Measurements from ENCODE around the gene TMEM106C. TPM values are rescaled to one million over a fixed set of nuclear protein-coding genes. Genes with fewer than 3 reads are reported as not detected.

TMEM106C gene
- total RNA-seq, 1 experiment from 2014 or later = 48.3 TPM

GRCh38 chr12:47990351-47991105, 27.1 kb downstream of the TMEM106C start:
- TF ChIP-seq ESRRA (CRISPR knock-in tag; IDR thresholded peaks at IDR 0.05; ENCODE audit: borderline replicate concordance) = no peak
- no peak for TF ChIP-seq IRF1 (CRISPR knock-in tag; IDR thresholded peaks at IDR 0.05)
- no peak for TF ChIP-seq FOXP4 (CRISPR knock-in tag; IDR thresholded peaks at IDR 0.05)
- no peak for TF ChIP-seq CBFB (CRISPR knock-in tag; IDR thresholded peaks at IDR 0.05; ENCODE audit: low read depth)
- TF ChIP-seq SOX15 (CRISPR knock-in tag; IDR thresholded peaks at IDR 0.05) = no peak
- TF ChIP-seq JUN (CRISPR knock-in tag; IDR thresholded peaks at IDR 0.05) = no peak
- TF ChIP-seq ZNF425 (CRISPR knock-in tag; conservative IDR thresholded peaks at IDR 0.05) = no peak
- TF ChIP-seq NR2C2 (CRISPR knock-in tag; IDR thresholded peaks at IDR 0.05) = no peak
- H3K27ac Mint-ChIP-seq = no peak overlapping the region
- ATAC-seq (no peak), DNase-seq (ENCODE audit: low spot score) (no peak)
- H3K9me3 Mint-ChIP-seq = no peaks in the 10 kb centered on the region
- H3K27me3 Mint-ChIP-seq (ENCODE audit: low read depth) = peaks cover 57% of the 10 kb centered on the region
- ChIA-PET POLR2A (no interaction called here), CTCF (interaction anchor here (0.5 to 2.4 kb wide), 7 partner anchors 27 to 166 kb away, joined by 3 to 8 read pairs (median 3); partner anchors contain the start of gene TMEM106C)
- H3K4me3 Mint-ChIP-seq = no peak overlapping the region
- H3K4me1 Mint-ChIP-seq = peaks cover 11% of the 10 kb centered on the region
- H3K36me3 Mint-ChIP-seq = no peaks in the 10 kb centered on the region; the same call in 1 of the 2 replicates

GRCh38 chr12:47991106-47992061, 28.0 kb downstream of the TMEM106C start:
- no peak for TF ChIP-seq ATF6 (CRISPR knock-in tag; IDR thresholded peaks at IDR 0.05)
- TF ChIP-seq ARID4B (CRISPR knock-in tag; IDR thresholded peaks at IDR 0.05; ENCODE audit: borderline replicate concordance) = no peak
- TF ChIP-seq CREM (CRISPR knock-in tag; IDR thresholded peaks at IDR 0.05) = no peak
- no peak for TF ChIP-seq USF1 (CRISPR knock-in tag; IDR thresholded peaks at IDR 0.05)
- no peak for TF ChIP-seq E2F5 (CRISPR knock-in tag; IDR thresholded peaks at IDR 0.05)
- Mint-ChIP-seq H3K27ac (no peak overlapping the region), H3K4me1 (peaks cover 11% of the 10 kb centered on the region), H3K36me3 (no peaks in the 10 kb centered on the region; the same call in 1 of the 2 replicates), H3K9me3 (no peaks in the 10 kb centered on the region), H3K4me3 (no peak overlapping the region), H3K27me3 (ENCODE audit: low read depth) (peaks cover 66% of the 10 kb centered on the region)
- ChIA-PET CTCF (interaction anchor here (1.0 to 2.4 kb wide), 6 partner anchors 28 to 152 kb away, joined by 3 to 8 read pairs (median 4); partner anchors contain the start of gene TMEM106C), POLR2A (no interaction called here)
- DNase-seq (ENCODE audit: low spot score) (no peak), ATAC-seq (no peak)
